Gastroesophageal sphincter (tissue), 4 donors: ENCODE data around the gene ACTN4. TPM values are rescaled to one million over a fixed set of nuclear protein-coding genes. Genes with fewer than 3 reads are reported as not detected.

Experiments
- ATAC-seq: fragments of 150-250 bp; one replicate; pipeline ENCODE4 v1.9.1; 2016; ENCODE audit warnings: mild to moderate bottlenecking, moderate library complexity
- H3K27ac ChIP-seq, 4 donors: fragments of 200-600 bp; sonication (generic) in 3 of 4; 1 replicate in 3 of 4; 2 replicates in 1 of 4; pipeline ENCODE4 v1.5.1; 2016 to 2019
- H3K27me3 ChIP-seq: fragments of 200-600 bp; sonication (generic); one replicate; pipeline ENCODE4 v1.5.1; 2019
- H3K36me3 ChIP-seq, 2 donors: fragments of 200-600 bp; sonication (generic); one replicate each; pipeline ENCODE4 v1.5.1; 2019; ENCODE audit warnings: control low read depth in 1 of 2
- H3K4me1 ChIP-seq, 3 donors: fragments of 200-600 bp; sonication (generic); 1 replicate in 2 of 3; 2 replicates in 1 of 3; pipeline ENCODE4 v1.5.1; 2016 to 2019; ENCODE audit warnings: control low read depth in 2 of 3
- H3K4me3 ChIP-seq, 2 donors: fragments of 200-600 bp; sonication (generic); one replicate each; pipeline ENCODE4 v1.5.1; 2019; ENCODE audit warnings: mild to moderate bottlenecking in 1 of 2, moderate library complexity in 1 of 2
- H3K9me3 ChIP-seq, 3 donors: fragments of 200-600 bp; sonication (generic); one replicate each; pipeline ENCODE4 v1.5.1; 2017 to 2019; ENCODE audit warnings: control low read depth in 2 of 3
- CTCF ChIP-seq, 4 experiments: fragments of 200-600 bp in 2 of 4; fragments of 450-650 bp in 2 of 4; sonication (generic) in 1 of 4; IDR thresholded peaks; one replicate each; pipeline ENCODE4 v1.5.1; 2017 to 2019; ENCODE audit warnings: antibody characterized with exemption in 4 of 4, mild to moderate bottlenecking in 2 of 4, moderate library complexity in 2 of 4
- EP300 ChIP-seq: sonication (generic); formaldehyde crosslinking; IDR thresholded peaks from one replicate; pipeline ENCODE4 v1.6.1; 2017; ENCODE audit warnings: antibody characterized with exemption, mild to moderate bottlenecking
- POLR2A ChIP-seq, 2 donors: fragments of 450-650 bp; IDR thresholded peaks; one replicate each; pipeline ENCODE4 v1.6.1; 2017; ENCODE audit warnings: antibody characterized with exemption in 2 of 2, mild to moderate bottlenecking in 2 of 2, moderate library complexity in 1 of 2
- POLR2AphosphoS5 ChIP-seq: sonication (generic); formaldehyde crosslinking; IDR thresholded peaks from one replicate; pipeline ENCODE4 v1.6.1; 2017; ENCODE audit warnings: antibody characterized with exemption
- WGBS, 2 donors: methylation state at CpG; one replicate each; pipeline ENCODE4 v1.1.5; 2018; ENCODE audit warnings: low coverage in 1 of 2; 5-methylcytosine and 5-hydroxymethylcytosine counted together
- total RNA-seq, 4 donors: library from RNA; depleted of rRNA; stranded (reverse); fragments of >200 nt; gene quantifications; one replicate each; pipeline ENCODE4 v1.1.0, GENCODE V29; 2016

ACTN4 gene
- total RNA-seq, 4 donors from 2014 or later: 337 to 938 (median 507) TPM

GRCh38 chr19:38618590-38619360 lies 28.7 kb upstream of the ACTN4 start, which contains the start of gene EIF3K:
Gene EIF3K (plus strand): TSS chr19:38619188. CDS start chr19:38619269, 81 bp downstream.
- Histone ChIP-seq H3K27ac (peak within 1 kb of the TSS; percentile 81 to 91 (median 84)), H3K36me3 (peaks cover 0 to 35% of the 10 kb centered on the region in 2 donors), H3K4me3 (peak within 1 kb of the TSS; percentile 62 to 89), H3K27me3 (no peaks in the 10 kb centered on the region), H3K4me1 (peaks cover 3 to 34% (median 14%) of the 10 kb centered on the region in 3 donors), H3K9me3 (no peaks in the 10 kb centered on the region)
- peak; percentile 96 for ATAC-seq
- peak; percentile 57 to 68 for TF ChIP-seq POLR2A (IDR thresholded peaks at IDR 0.05)
- TF ChIP-seq POLR2AphosphoS5: peak; percentile 91
- no peak for TF ChIP-seq EP300
- peak in 1 of 4 experiments; percentile 17 for TF ChIP-seq CTCF (IDR thresholded peaks at IDR 0.05)
- 0% methylated on average over 14 of the region's 64 CpGs; no CpG with 5 or more reads in 1 of the 2 donors for WGBS, 2 donors

- no peak for ATAC-seq
Observed at GRCh38 chr19:38619361-38620174, 27.9 kb upstream of the ACTN4 start.

DNA sequence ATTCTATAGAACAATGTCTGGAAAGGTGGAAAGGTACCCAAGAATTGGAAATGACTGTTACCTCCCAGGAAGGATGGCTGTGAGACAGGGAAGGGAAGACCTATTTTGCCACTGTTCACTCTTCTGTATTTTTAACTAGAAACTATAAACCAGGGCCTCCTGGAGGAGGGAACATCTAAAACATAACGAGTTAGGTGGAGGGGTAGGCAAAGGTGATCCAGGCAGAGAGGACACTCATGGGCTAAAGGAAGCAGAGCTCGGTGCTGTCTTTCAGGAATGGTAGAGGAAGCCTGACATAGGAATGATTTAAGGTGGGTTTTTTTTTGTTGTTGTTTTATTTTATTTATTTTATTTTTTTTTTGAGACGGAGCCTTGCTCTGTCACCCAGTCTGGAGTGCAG lies 22.6 kb upstream of the ACTN4 start:
- WGBS, 2 donors: 58 to 76% methylated on average over 2 to 3 of the region's 3 CpGs
- no peak for ATAC-seq
- peaks cover 3 to 18% (median 4%) of the 10 kb centered on the region in 3 donors for H3K4me1 ChIP-seq
- TF ChIP-seq EP300 (no peak), POLR2AphosphoS5 (no peak), CTCF (IDR thresholded peaks at IDR 0.05) (no peak), POLR2A (IDR thresholded peaks at IDR 0.05) (no peak)
- no peaks in the 10 kb centered on the region for H3K9me3 ChIP-seq
- H3K27me3 ChIP-seq: no peaks in the 10 kb centered on the region
- H3K27ac ChIP-seq: no peak overlapping the region
- peaks cover 0 to 96% of the 10 kb centered on the region in 2 donors for H3K36me3 ChIP-seq
- H3K4me3 ChIP-seq: no peak overlapping the region

More at GRCh38 chr19:38619361-38620174, 27.9 kb upstream of the ACTN4 start:
- WGBS, 2 donors: 15 to 18% methylated on average over 12 to 19 of the region's 21 CpGs
- peak overlapping the region; percentile 62 to 89 for H3K4me3 ChIP-seq
- no peaks in the 10 kb centered on the region for H3K27me3 ChIP-seq
- peaks cover 3 to 34% (median 14%) of the 10 kb centered on the region in 3 donors for H3K4me1 ChIP-seq
- H3K9me3 ChIP-seq: no peaks in the 10 kb centered on the region
- TF ChIP-seq CTCF (IDR thresholded peaks at IDR 0.05) (no peak), POLR2A (IDR thresholded peaks at IDR 0.05) (no peak), POLR2AphosphoS5 (no peak), EP300 (no peak)
- peak overlapping the region; percentile 81 to 91 (median 84) for H3K27ac ChIP-seq
- H3K36me3 ChIP-seq: peaks cover 0 to 43% of the 10 kb centered on the region in 2 donors

DNA sequence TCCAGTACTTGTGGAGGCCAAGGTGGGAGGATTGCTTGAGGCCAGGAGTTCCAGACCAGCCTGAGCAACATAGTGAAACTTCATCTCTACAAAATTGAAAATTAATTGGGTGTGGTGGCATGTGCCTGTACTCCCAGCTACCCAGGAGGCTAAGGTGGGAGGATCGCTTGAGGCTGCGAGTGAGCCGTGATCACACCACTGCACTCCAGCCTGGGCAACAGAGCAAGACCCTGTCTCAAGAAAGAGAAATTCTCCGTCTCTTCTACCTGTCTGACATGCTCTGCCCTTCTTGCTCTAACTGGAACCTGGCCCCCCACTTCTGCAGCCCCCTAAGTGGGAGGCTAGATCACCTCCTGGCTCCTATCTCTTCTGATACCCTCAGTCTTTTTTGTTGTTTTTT lies 21.0 kb upstream of the ACTN4 start:
- ATAC-seq: no peak
- no peaks in the 10 kb centered on the region for H3K27me3 ChIP-seq
- H3K9me3 ChIP-seq: no peaks in the 10 kb centered on the region
- H3K4me1 ChIP-seq: peaks cover 0 to 3% (median 0%) of the 10 kb centered on the region in 3 donors
- H3K4me3 ChIP-seq: no peak overlapping the region
- no peak overlapping the region for H3K27ac ChIP-seq
- 93% methylated on average over 4 of the region's 4 CpGs; no CpG with 5 or more reads in 1 of the 2 donors for WGBS, 2 donors
- TF ChIP-seq EP300 (no peak), POLR2A (IDR thresholded peaks at IDR 0.05) (no peak), POLR2AphosphoS5 (no peak), CTCF (IDR thresholded peaks at IDR 0.05) (no peak)
- H3K36me3 ChIP-seq: peaks cover 0 to 98% of the 10 kb centered on the region in 2 donors
